ENCODE data around the gene MAGEA4.
"Not testable (repeated sequence)": the region's sequence is repeated elsewhere in the genome, so short reads cannot be mapped to it uniquely, and the experiment has no call there.

- not testable (repeated sequence) for TF ChIP-seq CTCF, POLR2A (IDR thresholded peaks at IDR 0.05)
Observed at GRCh38 chrX:151918736-151919135, 6.0 kb downstream of the MAGEA4 start.
